ENCODE data around the gene IL22RA1.

The IL22RA1 gene

DNA sequence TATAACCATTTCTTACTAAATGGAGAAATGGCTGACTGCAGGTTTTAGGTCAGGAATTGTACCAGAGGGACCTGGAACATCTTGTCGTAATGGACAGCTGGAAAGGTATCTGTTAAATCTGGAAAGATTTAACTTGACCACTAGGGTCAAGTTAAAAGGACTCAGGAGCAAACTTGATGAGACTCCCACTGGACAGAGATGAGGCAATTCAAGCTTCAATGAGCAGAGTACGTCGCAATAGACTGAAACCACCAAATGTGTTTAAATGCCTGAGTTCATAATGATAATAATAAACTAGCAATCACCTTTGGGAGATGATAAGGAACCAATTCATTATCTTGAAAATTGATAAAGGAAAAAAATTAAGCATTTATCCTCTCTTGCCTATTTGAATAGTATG is 35.5 kb upstream of the IL22RA1 start:
- Histone ChIP-seq H3K36me3 (ENCODE audit: control insufficient read depth in 1 of 2, insufficient read depth in 2 of 2, low read depth in 1 of 2, low read length in 2 of 2) (no peaks in the 10 kb centered on the region), H3K14ac (ENCODE audit: low read length in 2 of 2) (no peak overlapping the region), H3K18ac (ENCODE audit: low read depth in 1 of 2, low read length in 2 of 2) (no peak overlapping the region), H4K91ac (ENCODE audit: low read length) (no peak overlapping the region), H3K4me2 (ENCODE audit: low read length, poor library complexity, severe bottlenecking) (no peak overlapping the region), H2AK5ac (ENCODE audit: low read length, severe bottlenecking) (no peak overlapping the region), H3K9me3 (ENCODE audit: control insufficient read depth, low read length) (no peaks in the 10 kb centered on the region), H3K79me1 (replicated peaks; ENCODE audit: low read length, poor library complexity, severe bottlenecking) (no peaks in the 10 kb centered on the region), H3K4me3 (ENCODE audit: insufficient read depth in 1 of 2, low read depth in 1 of 2, low read length in 2 of 2) (no peak overlapping the region), H2AFZ (ENCODE audit: low read depth, low read length) (no peak overlapping the region), H4K8ac (ENCODE audit: low read length) (no peak overlapping the region), H2BK5ac (ENCODE audit: low read depth, low read length, poor library complexity, severe bottlenecking) (no peak overlapping the region), H2BK120ac (ENCODE audit: low read depth, low read length) (no peak overlapping the region), H3K4me1 (ENCODE audit: control insufficient read depth, insufficient read depth, low read depth, low read length) (no peaks in the 10 kb centered on the region), H3K27me3 (ENCODE audit: control insufficient read depth in 1 of 2, insufficient read depth in 1 of 2, low read length in 2 of 2) (peaks cover 29 to 46% of the 10 kb centered on the region in 2 experiments), H2BK12ac (ENCODE audit: low read length in 2 of 2) (no peak overlapping the region), H3K27ac (ENCODE audit: low read length, poor library complexity, severe bottlenecking) (no peak overlapping the region), H3K23ac (ENCODE audit: low read length in 2 of 2) (no peak overlapping the region), H3K9ac (ENCODE audit: low read length) (no peak overlapping the region), H2BK15ac (ENCODE audit: low read depth, poor library complexity, severe bottlenecking) (no peak overlapping the region), H3K4ac (ENCODE audit: low read depth in 1 of 2, low read length in 2 of 2) (no peak overlapping the region)
- 94% methylated on average over 1 of the region's 3 CpGs for whole genome bisulfite sequencing
- DNase-seq: no peak

DNA sequence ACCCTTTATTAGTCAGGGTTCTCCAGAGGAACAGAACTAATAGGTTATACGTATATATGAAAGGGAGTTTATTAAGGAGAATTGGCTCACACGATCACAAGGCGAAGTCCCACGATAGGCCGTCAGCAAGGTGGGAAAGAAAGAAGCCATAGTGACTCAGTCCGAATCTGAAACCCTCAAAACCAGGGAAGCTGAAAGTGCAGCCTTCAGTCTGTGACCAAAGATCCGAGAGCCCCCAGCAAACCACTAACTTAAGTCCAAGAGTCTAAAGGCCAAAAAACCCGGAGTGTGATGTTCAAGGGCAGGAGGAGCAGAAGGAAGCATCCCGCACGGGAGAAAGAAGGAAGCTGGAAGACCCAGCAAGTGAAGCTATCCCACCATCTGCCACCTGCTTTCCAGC is 34.2 kb upstream of the IL22RA1 start:
- no peak overlapping the region for H3K4me3 ChIP-seq (ENCODE audit: insufficient read depth in 1 of 2, low read depth in 1 of 2, low read length in 2 of 2)
- no peak overlapping the region for H2BK5ac ChIP-seq (ENCODE audit: low read depth, low read length, poor library complexity, severe bottlenecking)
- H3K4me2 ChIP-seq (ENCODE audit: low read length, poor library complexity, severe bottlenecking): no peak overlapping the region
- peaks cover 29 to 53% of the 10 kb centered on the region in 2 experiments for H3K27me3 ChIP-seq (ENCODE audit: control insufficient read depth in 1 of 2, insufficient read depth in 1 of 2, low read length in 2 of 2)
- no peak overlapping the region for H2AFZ ChIP-seq (ENCODE audit: low read depth, low read length)
- H2BK15ac ChIP-seq (ENCODE audit: low read depth, poor library complexity, severe bottlenecking): no peak overlapping the region
- 99% methylated on average over 10 of the region's 10 CpGs for WGBS
- DNase-seq: no peak
- no peak overlapping the region for H3K27ac ChIP-seq (ENCODE audit: low read length, poor library complexity, severe bottlenecking)
- no peak overlapping the region for H3K14ac ChIP-seq (ENCODE audit: low read length in 2 of 2)
- no peak overlapping the region for H3K23ac ChIP-seq (ENCODE audit: low read length in 2 of 2)
- H3K79me1 ChIP-seq (replicated peaks; ENCODE audit: low read length, poor library complexity, severe bottlenecking): no peaks in the 10 kb centered on the region
- no peak overlapping the region for H2AK5ac ChIP-seq (ENCODE audit: low read length, severe bottlenecking)
- no peaks in the 10 kb centered on the region for H3K4me1 ChIP-seq (ENCODE audit: control insufficient read depth, insufficient read depth, low read depth, low read length)
- no peaks in the 10 kb centered on the region for H3K9me3 ChIP-seq (ENCODE audit: control insufficient read depth, low read length)
- no peak overlapping the region for H4K91ac ChIP-seq (ENCODE audit: low read length)
- no peak overlapping the region for H2BK12ac ChIP-seq (ENCODE audit: low read length in 2 of 2)
- H3K18ac ChIP-seq (ENCODE audit: low read depth in 1 of 2, low read length in 2 of 2): no peak overlapping the region
- no peak overlapping the region for H3K4ac ChIP-seq (ENCODE audit: low read depth in 1 of 2, low read length in 2 of 2)
- no peak overlapping the region for H3K9ac ChIP-seq (ENCODE audit: low read length)
- no peaks in the 10 kb centered on the region for H3K36me3 ChIP-seq (ENCODE audit: control insufficient read depth in 1 of 2, insufficient read depth in 2 of 2, low read depth in 1 of 2, low read length in 2 of 2)
- H4K8ac ChIP-seq (ENCODE audit: low read length): no peak overlapping the region
- no peak overlapping the region for H2BK120ac ChIP-seq (ENCODE audit: low read depth, low read length)

DNA sequence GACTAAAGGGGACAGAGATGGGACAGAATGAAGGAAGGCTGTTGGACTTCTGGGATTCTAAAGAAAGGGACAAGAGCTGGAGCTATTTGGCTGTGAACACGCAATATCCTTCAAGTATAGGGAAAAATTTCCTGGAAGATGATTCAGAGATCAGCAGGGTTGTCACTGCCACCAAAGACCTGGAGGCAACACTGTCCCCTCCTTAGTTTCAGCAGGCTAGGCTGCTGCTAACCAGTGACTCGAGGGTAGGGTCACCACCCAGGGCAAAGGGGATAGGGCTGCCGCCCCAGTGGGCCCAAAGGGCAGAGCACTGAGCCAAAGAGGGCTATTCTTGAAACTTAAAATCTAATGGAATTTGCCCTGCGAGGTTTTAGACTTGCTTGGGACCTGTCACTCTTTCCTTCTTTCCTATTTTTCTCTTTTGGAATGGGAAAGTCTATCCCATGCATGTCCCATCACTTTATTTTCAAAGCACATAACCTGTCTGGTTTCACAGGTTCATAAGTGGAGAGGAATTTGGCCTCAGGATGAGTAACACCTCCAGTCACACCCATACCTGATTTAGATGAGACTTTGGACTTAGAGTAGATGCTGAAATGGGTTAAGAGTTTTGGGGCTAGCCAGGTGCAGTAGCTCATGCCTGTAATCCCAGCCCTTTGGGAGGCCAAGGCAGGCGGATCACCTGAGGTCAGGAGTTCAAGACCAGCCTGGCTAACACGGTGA is 32.3 kb upstream of the IL22RA1 start:
- H3K36me3 ChIP-seq (ENCODE audit: control insufficient read depth in 1 of 2, insufficient read depth in 2 of 2, low read depth in 1 of 2, low read length in 2 of 2): no peaks in the 10 kb centered on the region
- H3K9me3 ChIP-seq (ENCODE audit: control insufficient read depth, low read length): no peaks in the 10 kb centered on the region
- H3K9ac ChIP-seq (ENCODE audit: low read length): no peak overlapping the region
- H2AK5ac ChIP-seq (ENCODE audit: low read length, severe bottlenecking): no peak overlapping the region
- H2AFZ ChIP-seq (ENCODE audit: low read depth, low read length): no peak overlapping the region
- no peak overlapping the region for H4K8ac ChIP-seq (ENCODE audit: low read length)
- no peak overlapping the region for H3K27ac ChIP-seq (ENCODE audit: low read length, poor library complexity, severe bottlenecking)
- H2BK15ac ChIP-seq (ENCODE audit: low read depth, poor library complexity, severe bottlenecking): no peak overlapping the region
- WGBS: 68% methylated on average over 6 of the region's 6 CpGs
- H4K91ac ChIP-seq (ENCODE audit: low read length): no peak overlapping the region
- no peak overlapping the region for H3K18ac ChIP-seq (ENCODE audit: low read depth in 1 of 2, low read length in 2 of 2)
- H3K27me3 ChIP-seq (ENCODE audit: control insufficient read depth in 1 of 2, insufficient read depth in 1 of 2, low read length in 2 of 2): peaks cover 21 to 46% of the 10 kb centered on the region in 2 experiments
- no peak overlapping the region for H3K4me3 ChIP-seq (ENCODE audit: insufficient read depth in 1 of 2, low read depth in 1 of 2, low read length in 2 of 2)
- no peak overlapping the region for H2BK12ac ChIP-seq (ENCODE audit: low read length in 2 of 2)
- no peaks in the 10 kb centered on the region for H3K79me1 ChIP-seq (replicated peaks; ENCODE audit: low read length, poor library complexity, severe bottlenecking)
- H3K14ac ChIP-seq (ENCODE audit: low read length in 2 of 2): no peak overlapping the region
- no peak for DNase-seq
- no peak overlapping the region for H3K4me2 ChIP-seq (ENCODE audit: low read length, poor library complexity, severe bottlenecking)
- H2BK5ac ChIP-seq (ENCODE audit: low read depth, low read length, poor library complexity, severe bottlenecking): no peak overlapping the region
- H3K23ac ChIP-seq (ENCODE audit: low read length in 2 of 2): no peak overlapping the region
- no peak overlapping the region for H3K4ac ChIP-seq (ENCODE audit: low read depth in 1 of 2, low read length in 2 of 2)
- no peaks in the 10 kb centered on the region for H3K4me1 ChIP-seq (ENCODE audit: control insufficient read depth, insufficient read depth, low read depth, low read length)
- no peak overlapping the region for H2BK120ac ChIP-seq (ENCODE audit: low read depth, low read length)

- H3K36me3 ChIP-seq (ENCODE audit: control insufficient read depth in 1 of 2, insufficient read depth in 2 of 2, low read depth in 1 of 2, low read length in 2 of 2): no peaks in the 10 kb centered on the region
- no peak overlapping the region for H2BK120ac ChIP-seq (ENCODE audit: low read depth, low read length)
- no peak overlapping the region for H2BK12ac ChIP-seq (ENCODE audit: low read length in 2 of 2)
- no peak overlapping the region for H3K18ac ChIP-seq (ENCODE audit: low read depth in 1 of 2, low read length in 2 of 2)
- no peaks in the 10 kb centered on the region for H3K9me3 ChIP-seq (ENCODE audit: control insufficient read depth, low read length)
- no peak overlapping the region for H2BK15ac ChIP-seq (ENCODE audit: low read depth, poor library complexity, severe bottlenecking)
- no peak overlapping the region for H2AFZ ChIP-seq (ENCODE audit: low read depth, low read length)
- H2BK5ac ChIP-seq (ENCODE audit: low read depth, low read length, poor library complexity, severe bottlenecking): no peak overlapping the region
- 59% methylated on average over 4 of the region's 5 CpGs for WGBS
- H3K27ac ChIP-seq (ENCODE audit: low read length, poor library complexity, severe bottlenecking): no peak overlapping the region
- no peak for DNase-seq
- H3K79me1 ChIP-seq (replicated peaks; ENCODE audit: low read length, poor library complexity, severe bottlenecking): no peaks in the 10 kb centered on the region
- H3K27me3 ChIP-seq (ENCODE audit: control insufficient read depth in 1 of 2, insufficient read depth in 1 of 2, low read length in 2 of 2): peaks cover 28 to 49% of the 10 kb centered on the region in 2 experiments
- no peak overlapping the region for H3K4me2 ChIP-seq (ENCODE audit: low read length, poor library complexity, severe bottlenecking)
- no peak overlapping the region for H3K4me3 ChIP-seq (ENCODE audit: insufficient read depth in 1 of 2, low read depth in 1 of 2, low read length in 2 of 2)
- no peaks in the 10 kb centered on the region for H3K4me1 ChIP-seq (ENCODE audit: control insufficient read depth, insufficient read depth, low read depth, low read length)
- H4K91ac ChIP-seq (ENCODE audit: low read length): no peak overlapping the region
- no peak overlapping the region for H2AK5ac ChIP-seq (ENCODE audit: low read length, severe bottlenecking)
- H4K8ac ChIP-seq (ENCODE audit: low read length): no peak overlapping the region
- H3K23ac ChIP-seq (ENCODE audit: low read length in 2 of 2): no peak overlapping the region
- no peak overlapping the region for H3K14ac ChIP-seq (ENCODE audit: low read length in 2 of 2)
- H3K9ac ChIP-seq (ENCODE audit: low read length): no peak overlapping the region
- H3K4ac ChIP-seq (ENCODE audit: low read depth in 1 of 2, low read length in 2 of 2): no peak overlapping the region
These were observed 31.0 kb upstream of the IL22RA1 start for GRCh38 chr1:24173638-24174575.
